HepG2 (cell line): Measurements from ENCODE around the gene KIF22. TPM values are rescaled to one million over a fixed set of nuclear protein-coding genes. Genes with fewer than 3 reads are reported as not detected.

Experiments used
- BRCA1 ChIP-seq: sonication (generic); formaldehyde crosslinking; IDR thresholded peaks from 2 replicates; pipeline ENCODE4 v1.4.0; 2020; ENCODE audit warnings: missing genetic modification reagents
- CENPT ChIP-seq: sonication (generic); formaldehyde crosslinking; IDR thresholded peaks from 2 replicates; pipeline ENCODE4 v1.8.0; 2022; ENCODE audit warnings: low read depth, mild to moderate bottlenecking, moderate library complexity, missing genetic modification reagents
- CHD4 ChIP-seq: fragments of 200-600 bp; sonication (generic); IDR thresholded peaks from 2 replicates; pipeline ENCODE4 v1.7.0; 2017; ENCODE audit warnings: mild to moderate bottlenecking, low read length, borderline replicate concordance
- CREB1 ChIP-seq, 2 experiments: fragments of 450-650 bp in 1 of 2; IDR thresholded peaks; 2 replicates each; pipeline ENCODE4 v1.6.1; 2016 to 2017; ENCODE audit warnings: control low read depth in 1 of 2, mild to moderate bottlenecking in 1 of 2, missing compliant biosample characterization in 1 of 2, missing genetic modification characterization in 1 of 2
- HNRNPH1 ChIP-seq: fragments of 200-400 bp; formaldehyde crosslinking; optimal IDR thresholded peaks from 2 replicates; pipeline ENCODE3; 2017; ENCODE audit warnings: mild to moderate bottlenecking, low read depth, low read length
- PAX8 ChIP-seq: sonication (generic); formaldehyde crosslinking; IDR thresholded peaks from 2 replicates; pipeline ENCODE4 v1.8.0; 2022; ENCODE audit warnings: mild to moderate bottlenecking, missing genetic modification reagents, borderline replicate concordance
- PITX1 ChIP-seq: sonication (generic); formaldehyde crosslinking; IDR thresholded peaks from 2 replicates; pipeline ENCODE4 v1.5.1; 2020; ENCODE audit warnings: mild to moderate bottlenecking, missing genetic modification reagents
- RBM22 ChIP-seq: fragments of 200-400 bp; formaldehyde crosslinking; optimal IDR thresholded peaks from 2 replicates; pipeline ENCODE3; 2017; ENCODE audit warnings: mild to moderate bottlenecking, low read length, moderate library complexity
- YEATS2 ChIP-seq: sonication (generic); formaldehyde crosslinking; IDR thresholded peaks from 2 replicates; pipeline ENCODE4 v1.4.0; 2020; ENCODE audit warnings: missing genetic modification reagents, borderline replicate concordance
- ZMYM3 ChIP-seq: sonication (generic); formaldehyde crosslinking; IDR thresholded peaks from 2 replicates; pipeline ENCODE4 v1.5.1; 2020; ENCODE audit warnings: mild to moderate bottlenecking, missing genetic modification reagents
- ZNF10 ChIP-seq: sonication (generic); formaldehyde crosslinking; IDR thresholded peaks from 2 replicates; pipeline ENCODE4 v1.4.0; 2020; ENCODE audit warnings: mild to moderate bottlenecking, low read depth, missing genetic modification reagents, borderline replicate concordance
- ZNF205 ChIP-seq: IDR thresholded peaks from 2 replicates; pipeline ENCODE4 v1.6.1; 2018; ENCODE audit warnings: missing biosample characterization, missing genetic modification reagents
- ZNF230 ChIP-seq: sonication (generic); formaldehyde crosslinking; IDR thresholded peaks from 2 replicates; pipeline ENCODE4 v1.4.0; 2020; ENCODE audit warnings: mild to moderate bottlenecking, missing genetic modification reagents
- ZNF605 ChIP-seq: sonication (generic); formaldehyde crosslinking; IDR thresholded peaks from 2 replicates; pipeline ENCODE4 v1.8.0; 2022; ENCODE audit warnings: mild to moderate bottlenecking, missing genetic modification reagents
- ZNF775 ChIP-seq: sonication (generic); formaldehyde crosslinking; IDR thresholded peaks from 2 replicates; pipeline ENCODE4 v1.4.0; 2020; ENCODE audit warnings: missing genetic modification reagents, mild to moderate bottlenecking, moderate library complexity, borderline replicate concordance
- ZNF839 ChIP-seq: sonication (generic); formaldehyde crosslinking; IDR thresholded peaks from 2 replicates; pipeline ENCODE4 v1.4.0; 2020; ENCODE audit warnings: missing genetic modification reagents, mild to moderate bottlenecking, borderline replicate concordance
- ZNF891 ChIP-seq: sonication (generic); formaldehyde crosslinking; IDR thresholded peaks from 2 replicates; pipeline ENCODE4 v1.5.0; 2020; ENCODE audit warnings: mild to moderate bottlenecking, missing genetic modification reagents
- polyA plus RNA-seq, 8 experiments: library from polyadenylated mRNA; depleted of rRNA in 3 of 8; stranded (reverse) in 7 of 8; unstranded in 1 of 8; fragments of >200 nt; fragmentation: Illumina TruSeq in 4 of 8; extraction: Trizol in 4 of 8; gene quantifications; 2 replicates each; pipeline versions ENCODE4 v1.2.1 to v1.2.3, GENCODE V29; 2011 to 2016; ENCODE audit warnings: low read depth in 4 of 8, missing spikeins in 1 of 8, mixed read lengths in 1 of 8; ENCODE audit not compliant: insufficient read depth in 1 of 8
- total RNA-seq, 5 experiments: library from RNA; depleted of rRNA; stranded (reverse); fragments of >200 nt; fragmentation: Illumina TruSeq; extraction: Trizol; gene quantifications; 2 replicates each; pipeline ENCODE4 v1.2.3, GENCODE V29; 2016; ENCODE audit warnings: low read depth in 1 of 5
- TF ChIP-seq, protein P1 (sequence below): IDR thresholded peaks from 2 replicates; pipeline ENCODE4 v1.6.1; 2016
- TF ChIP-seq, protein P2 (sequence below): sonication (generic); formaldehyde crosslinking; conservative IDR thresholded peaks from 2 replicates; pipeline ENCODE4 v1.8.1; 2023; ENCODE audit warnings: missing genetic modification reagents
- TF ChIP-seq, protein P3 (sequence below): sonication (generic); formaldehyde crosslinking; IDR thresholded peaks from 2 replicates; pipeline ENCODE4 v1.5.0; 2020; ENCODE audit warnings: mild to moderate bottlenecking, missing genetic modification reagents
- TF ChIP-seq, protein P4 (sequence below): sonication (generic); formaldehyde crosslinking; IDR thresholded peaks from 2 replicates; pipeline ENCODE4 v1.8.1; 2022; ENCODE audit warnings: low read depth, mild to moderate bottlenecking, missing genetic modification reagents

The KIF22 gene
- total and polyA plus RNA-seq, 2 of the 13 experiments (the other 11 are each of a cell fraction or from before 2014, with no cell fraction given): 95.8 to 118 TPM

DNA sequence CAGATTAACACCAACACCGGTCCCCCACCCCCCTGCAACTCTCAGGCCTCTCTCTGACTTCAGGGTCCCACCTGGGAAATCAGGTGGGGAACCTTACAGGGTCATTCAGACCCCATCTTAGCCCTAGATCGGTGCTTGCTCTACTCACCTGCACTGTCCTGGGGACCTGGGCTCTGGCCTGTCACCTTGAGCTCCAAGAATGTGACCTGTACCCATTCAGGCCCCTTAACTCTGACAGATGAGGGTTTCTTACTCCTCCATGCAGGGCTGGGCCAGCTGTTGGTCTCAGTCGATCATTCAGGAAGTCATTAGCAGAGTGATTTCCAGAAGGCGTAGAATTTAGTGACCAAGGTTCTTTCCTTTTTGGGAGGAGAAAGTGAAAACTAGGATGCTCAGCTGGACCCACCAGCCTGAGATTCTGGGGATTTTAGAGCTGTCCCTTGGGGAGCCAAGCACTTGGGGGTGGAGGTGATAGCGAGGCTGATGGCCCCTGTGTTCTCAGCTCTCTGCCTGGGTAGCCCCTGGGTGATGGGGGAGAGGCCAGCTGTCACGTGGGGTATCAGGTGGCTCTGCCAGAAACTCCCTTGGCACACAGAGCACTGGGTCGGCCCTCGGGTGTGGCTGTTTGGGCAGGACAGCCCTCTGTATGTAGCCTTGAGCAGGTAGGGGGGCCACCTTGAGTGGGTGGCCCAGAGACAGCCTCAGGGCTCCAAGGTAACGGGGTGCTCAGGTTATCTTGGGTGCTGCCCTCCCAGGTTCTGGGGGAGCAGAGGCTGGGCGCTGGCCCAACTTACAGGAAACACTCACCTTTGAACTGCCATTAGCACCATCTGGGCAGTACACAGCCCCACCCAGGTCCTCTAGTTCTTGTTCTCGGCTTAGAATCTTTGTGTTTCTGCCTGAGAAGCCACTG, 30.4 kb downstream of the KIF22 start (continued):
- TF ChIP-seq, protein P1, sequence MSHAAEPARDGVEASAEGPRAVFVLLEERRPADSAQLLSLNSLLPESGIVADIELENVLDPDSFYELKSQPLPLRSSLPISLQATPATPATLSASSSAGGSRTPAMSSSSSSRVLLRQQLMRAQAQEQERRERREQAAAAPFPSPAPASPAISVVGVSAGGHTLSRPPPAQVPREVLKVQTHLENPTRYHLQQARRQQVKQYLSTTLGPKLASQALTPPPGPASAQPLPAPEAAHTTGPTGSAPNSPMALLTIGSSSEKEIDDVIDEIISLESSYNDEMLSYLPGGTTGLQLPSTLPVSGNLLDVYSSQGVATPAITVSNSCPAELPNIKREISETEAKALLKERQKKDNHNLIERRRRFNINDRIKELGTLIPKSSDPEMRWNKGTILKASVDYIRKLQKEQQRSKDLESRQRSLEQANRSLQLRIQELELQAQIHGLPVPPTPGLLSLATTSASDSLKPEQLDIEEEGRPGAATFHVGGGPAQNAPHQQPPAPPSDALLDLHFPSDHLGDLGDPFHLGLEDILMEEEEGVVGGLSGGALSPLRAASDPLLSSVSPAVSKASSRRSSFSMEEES (CRISPR knock-in tag): peak; percentile 22; the same call in 1 of the 2 replicates
- TF ChIP-seq ZMYM3 (CRISPR knock-in tag) (no peak), ZNF605 (CRISPR knock-in tag) (no peak), ZNF10 (CRISPR knock-in tag) (no peak), ZNF775 (no peak), PITX1 (CRISPR knock-in tag) (0 out of 2 replicates have a peak, but pooled peaks have one; percentile 4), YEATS2 (no peak), HNRNPH1 (no peak), CHD4 (no peak), CENPT (CRISPR knock-in tag) (no peak), ZNF205 (no peak), CREB1 (IDR thresholded peaks at IDR 0.05) (no peak), CREB1 (CRISPR knock-in tag; IDR thresholded peaks at IDR 0.05) (no peak), ZNF839 (CRISPR knock-in tag) (no peak), BRCA1 (no peak), ZNF230 (CRISPR knock-in tag) (no peak), ZNF891 (no peak), RBM22 (peak; percentile 61), PAX8 (CRISPR knock-in tag) (no peak)
- TF ChIP-seq, protein P2, sequence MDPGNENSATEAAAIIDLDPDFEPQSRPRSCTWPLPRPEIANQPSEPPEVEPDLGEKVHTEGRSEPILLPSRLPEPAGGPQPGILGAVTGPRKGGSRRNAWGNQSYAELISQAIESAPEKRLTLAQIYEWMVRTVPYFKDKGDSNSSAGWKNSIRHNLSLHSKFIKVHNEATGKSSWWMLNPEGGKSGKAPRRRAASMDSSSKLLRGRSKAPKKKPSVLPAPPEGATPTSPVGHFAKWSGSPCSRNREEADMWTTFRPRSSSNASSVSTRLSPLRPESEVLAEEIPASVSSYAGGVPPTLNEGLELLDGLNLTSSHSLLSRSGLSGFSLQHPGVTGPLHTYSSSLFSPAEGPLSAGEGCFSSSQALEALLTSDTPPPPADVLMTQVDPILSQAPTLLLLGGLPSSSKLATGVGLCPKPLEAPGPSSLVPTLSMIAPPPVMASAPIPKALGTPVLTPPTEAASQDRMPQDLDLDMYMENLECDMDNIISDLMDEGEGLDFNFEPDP (CRISPR knock-in tag): no peak
- TF ChIP-seq, protein P3, sequence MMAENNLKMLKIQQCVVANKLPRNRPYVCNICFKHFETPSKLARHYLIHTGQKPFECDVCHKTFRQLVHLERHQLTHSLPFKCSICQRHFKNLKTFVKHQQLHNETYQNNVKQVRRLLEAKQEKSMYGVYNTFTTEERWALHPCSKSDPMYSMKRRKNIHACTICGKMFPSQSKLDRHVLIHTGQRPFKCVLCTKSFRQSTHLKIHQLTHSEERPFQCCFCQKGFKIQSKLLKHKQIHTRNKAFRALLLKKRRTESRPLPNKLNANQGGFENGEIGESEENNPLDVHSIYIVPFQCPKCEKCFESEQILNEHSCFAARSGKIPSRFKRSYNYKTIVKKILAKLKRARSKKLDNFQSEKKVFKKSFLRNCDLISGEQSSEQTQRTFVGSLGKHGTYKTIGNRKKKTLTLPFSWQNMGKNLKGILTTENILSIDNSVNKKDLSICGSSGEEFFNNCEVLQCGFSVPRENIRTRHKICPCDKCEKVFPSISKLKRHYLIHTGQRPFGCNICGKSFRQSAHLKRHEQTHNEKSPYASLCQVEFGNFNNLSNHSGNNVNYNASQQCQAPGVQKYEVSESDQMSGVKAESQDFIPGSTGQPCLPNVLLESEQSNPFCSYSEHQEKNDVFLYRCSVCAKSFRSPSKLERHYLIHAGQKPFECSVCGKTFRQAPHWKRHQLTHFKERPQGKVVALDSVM (CRISPR knock-in tag): no peak
- TF ChIP-seq, protein P4, sequence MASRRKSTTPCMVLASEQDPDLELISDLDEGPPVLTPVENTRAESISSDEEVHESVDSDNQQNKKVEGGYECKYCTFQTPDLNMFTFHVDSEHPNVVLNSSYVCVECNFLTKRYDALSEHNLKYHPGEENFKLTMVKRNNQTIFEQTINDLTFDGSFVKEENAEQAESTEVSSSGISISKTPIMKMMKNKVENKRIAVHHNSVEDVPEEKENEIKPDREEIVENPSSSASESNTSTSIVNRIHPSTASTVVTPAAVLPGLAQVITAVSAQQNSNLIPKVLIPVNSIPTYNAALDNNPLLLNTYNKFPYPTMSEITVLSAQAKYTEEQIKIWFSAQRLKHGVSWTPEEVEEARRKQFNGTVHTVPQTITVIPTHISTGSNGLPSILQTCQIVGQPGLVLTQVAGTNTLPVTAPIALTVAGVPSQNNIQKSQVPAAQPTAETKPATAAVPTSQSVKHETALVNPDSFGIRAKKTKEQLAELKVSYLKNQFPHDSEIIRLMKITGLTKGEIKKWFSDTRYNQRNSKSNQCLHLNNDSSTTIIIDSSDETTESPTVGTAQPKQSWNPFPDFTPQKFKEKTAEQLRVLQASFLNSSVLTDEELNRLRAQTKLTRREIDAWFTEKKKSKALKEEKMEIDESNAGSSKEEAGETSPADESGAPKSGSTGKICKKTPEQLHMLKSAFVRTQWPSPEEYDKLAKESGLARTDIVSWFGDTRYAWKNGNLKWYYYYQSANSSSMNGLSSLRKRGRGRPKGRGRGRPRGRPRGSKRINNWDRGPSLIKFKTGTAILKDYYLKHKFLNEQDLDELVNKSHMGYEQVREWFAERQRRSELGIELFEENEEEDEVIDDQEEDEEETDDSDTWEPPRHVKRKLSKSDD: no peak
